Ramos (cell line): ENCODE measurements around the gene PNPLA2.

Experiments used
- in situ Hi-C: fragments of 300-500 bp; cut with MboI; formaldehyde crosslinking; loops from one replicate; pipeline ENCODE4 v1.14.3; 2022; ENCODE audit warnings: low sequenced_read_pairs; ENCODE audit not compliant: unreplicated experiment

Gene PNPLA2, protein sequence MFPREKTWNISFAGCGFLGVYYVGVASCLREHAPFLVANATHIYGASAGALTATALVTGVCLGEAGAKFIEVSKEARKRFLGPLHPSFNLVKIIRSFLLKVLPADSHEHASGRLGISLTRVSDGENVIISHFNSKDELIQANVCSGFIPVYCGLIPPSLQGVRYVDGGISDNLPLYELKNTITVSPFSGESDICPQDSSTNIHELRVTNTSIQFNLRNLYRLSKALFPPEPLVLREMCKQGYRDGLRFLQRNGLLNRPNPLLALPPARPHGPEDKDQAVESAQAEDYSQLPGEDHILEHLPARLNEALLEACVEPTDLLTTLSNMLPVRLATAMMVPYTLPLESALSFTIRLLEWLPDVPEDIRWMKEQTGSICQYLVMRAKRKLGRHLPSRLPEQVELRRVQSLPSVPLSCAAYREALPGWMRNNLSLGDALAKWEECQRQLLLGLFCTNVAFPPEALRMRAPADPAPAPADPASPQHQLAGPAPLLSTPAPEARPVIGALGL

DNA sequence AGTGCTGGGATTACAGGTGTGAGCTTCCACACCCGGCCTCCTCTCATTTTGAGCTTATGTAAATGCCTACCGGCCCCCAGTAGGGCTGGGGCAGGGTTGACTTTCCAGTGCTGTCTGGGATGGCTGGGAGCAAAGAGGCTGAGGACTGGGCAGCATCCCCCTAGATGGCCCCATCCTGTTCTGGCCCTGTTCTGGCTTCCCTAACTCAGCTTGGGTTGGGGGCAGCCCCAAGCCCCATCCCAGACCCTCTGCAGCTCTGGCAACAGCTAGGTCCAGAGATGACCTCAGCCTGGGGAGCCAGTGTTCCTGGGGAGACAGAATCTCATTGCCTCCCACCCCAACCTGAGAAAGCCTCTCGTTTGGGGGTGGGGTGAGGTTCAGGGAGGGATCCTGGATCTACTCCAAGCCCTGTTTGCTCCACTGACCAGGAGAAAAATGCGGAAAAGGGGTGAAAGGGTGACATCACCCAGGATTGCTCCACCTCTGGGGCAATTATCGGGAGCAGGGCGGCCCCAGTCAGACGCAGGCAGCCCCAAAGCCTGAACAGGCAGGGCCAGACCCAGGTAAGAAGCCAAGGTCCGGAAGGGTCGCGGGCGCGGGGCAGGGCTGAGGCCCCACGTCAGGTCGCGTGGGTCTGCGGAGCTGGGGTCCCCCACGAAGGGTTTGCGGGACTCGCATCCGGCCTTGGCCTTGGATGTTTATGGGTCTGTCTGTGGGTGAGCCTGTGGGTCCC, at the start of gene PNPLA2:
TSS of gene PNPLA2 (plus strand) at position 519 of the 733 bp plus-strand sequence. CDS start 805 bp downstream, outside the sequence.
- in situ Hi-C loops: loop anchor here (25.0 kb wide), 1 partner anchor 1569 kb away; the partner anchor contains the start of gene CD81

DNA sequence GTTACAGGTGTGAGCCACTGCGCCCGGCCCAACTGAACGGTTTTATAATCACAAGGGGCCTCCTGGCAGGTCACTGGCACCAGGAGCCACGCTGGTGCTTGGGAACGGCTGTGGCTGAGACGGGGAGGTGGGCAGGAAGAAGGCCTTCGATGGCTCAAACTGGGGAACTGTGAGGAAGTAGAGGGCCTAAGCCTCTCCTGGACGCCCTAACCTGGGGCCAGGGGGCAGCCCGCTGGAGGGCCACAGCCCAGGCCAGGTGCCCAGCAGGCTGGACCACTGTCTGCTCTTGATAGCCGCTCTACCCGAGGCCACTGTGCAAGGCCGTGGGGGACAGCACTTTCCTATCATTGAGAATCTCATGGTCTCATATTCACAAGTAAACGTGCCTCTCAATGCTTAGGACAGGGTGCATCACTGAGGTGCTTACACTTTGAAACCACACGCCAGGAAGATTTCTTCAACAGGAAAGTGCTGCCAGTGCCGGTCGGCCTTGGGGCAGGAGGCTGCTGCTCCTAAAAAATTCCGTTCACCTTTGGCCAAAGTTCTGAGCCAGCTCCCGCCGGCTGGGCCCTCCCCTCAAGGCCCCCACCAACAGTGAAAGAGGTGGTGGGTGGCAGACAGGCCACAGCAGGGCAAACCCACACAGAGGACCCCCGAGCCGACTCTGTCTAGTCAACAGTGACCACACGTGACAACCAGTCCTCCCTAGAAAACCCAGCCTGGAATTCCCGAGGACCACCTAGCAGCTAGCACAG, 48.6 kb upstream of the PNPLA2 start:
- in situ Hi-C loops: no loop called here

DNA sequence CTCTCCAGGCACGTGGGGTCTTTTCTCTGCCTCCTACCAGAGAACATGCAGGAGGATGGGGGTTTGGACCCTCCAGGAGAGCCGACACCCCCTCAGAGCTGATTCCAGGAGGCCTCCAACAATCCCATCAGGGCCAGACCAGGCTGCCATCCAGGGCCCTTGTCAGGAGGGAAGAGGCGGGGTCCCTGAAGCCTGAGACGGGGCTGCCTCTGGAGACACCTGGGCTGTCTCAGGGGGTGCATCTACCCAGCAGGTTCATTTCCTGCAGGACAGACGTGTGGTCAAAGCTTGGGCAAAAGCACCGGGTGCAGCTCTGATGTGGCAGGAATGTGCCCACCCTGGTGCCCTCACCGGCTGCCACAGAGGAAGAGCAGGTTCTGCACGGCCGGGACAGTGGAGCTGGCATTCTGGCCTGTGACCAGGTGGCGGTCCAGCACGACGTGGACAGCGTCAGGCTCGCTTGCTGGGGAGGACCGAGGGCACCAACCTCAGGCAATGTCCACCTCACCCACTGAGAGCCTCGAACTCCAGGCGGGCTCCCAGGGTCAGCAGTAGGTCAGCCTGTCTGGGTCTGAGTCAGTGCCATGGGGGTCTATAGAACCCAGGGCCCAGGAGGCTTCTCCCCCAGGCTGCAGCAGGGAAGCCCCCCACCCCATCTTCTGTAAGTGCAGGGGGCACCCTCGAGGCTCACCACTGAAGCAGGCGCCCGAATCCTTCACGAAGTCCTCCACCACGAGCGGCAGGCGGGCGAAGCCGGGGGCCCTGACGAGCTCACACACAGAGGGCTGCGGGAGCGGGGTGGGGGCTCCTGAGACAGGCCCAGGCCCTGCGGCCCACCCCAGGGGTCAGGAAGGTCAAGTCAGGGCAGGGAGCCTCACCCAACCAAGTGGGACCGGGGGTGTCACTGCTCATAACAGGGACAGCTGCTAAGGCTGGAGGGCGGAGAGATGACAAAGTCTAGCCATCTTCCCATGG, 47.8 kb upstream of the PNPLA2 start:
- in situ Hi-C loops: no loop called here

DNA sequence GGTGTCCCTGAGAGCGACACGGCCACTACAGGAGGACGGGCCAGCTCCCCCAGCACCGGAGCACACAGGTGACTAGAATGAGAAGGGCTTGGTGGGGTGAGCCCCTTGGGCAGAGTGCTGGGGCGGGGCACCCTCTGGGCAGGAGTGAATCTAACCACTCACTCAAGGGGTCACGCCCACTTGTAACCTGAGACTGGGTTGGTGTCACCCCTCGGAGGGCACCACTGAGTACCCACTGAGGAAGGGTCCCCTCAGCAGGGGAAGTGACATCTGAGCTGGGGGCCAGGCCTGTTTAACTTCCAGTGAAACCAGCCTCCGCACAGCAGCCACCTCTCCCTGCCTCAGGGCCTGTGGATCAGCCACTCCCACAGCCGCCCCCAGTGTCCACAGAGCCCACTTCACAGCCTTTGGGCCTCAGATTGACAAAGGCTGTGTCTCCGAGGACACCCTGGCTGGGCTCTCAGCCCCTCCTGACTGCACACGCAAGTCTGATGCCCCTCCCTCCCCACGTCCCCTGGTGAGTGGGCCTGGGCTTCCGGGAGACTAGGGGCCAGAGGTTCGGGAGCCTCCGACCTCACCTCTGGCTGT, 47.0 kb upstream of the PNPLA2 start:
- in situ Hi-C loops: no loop called here

DNA sequence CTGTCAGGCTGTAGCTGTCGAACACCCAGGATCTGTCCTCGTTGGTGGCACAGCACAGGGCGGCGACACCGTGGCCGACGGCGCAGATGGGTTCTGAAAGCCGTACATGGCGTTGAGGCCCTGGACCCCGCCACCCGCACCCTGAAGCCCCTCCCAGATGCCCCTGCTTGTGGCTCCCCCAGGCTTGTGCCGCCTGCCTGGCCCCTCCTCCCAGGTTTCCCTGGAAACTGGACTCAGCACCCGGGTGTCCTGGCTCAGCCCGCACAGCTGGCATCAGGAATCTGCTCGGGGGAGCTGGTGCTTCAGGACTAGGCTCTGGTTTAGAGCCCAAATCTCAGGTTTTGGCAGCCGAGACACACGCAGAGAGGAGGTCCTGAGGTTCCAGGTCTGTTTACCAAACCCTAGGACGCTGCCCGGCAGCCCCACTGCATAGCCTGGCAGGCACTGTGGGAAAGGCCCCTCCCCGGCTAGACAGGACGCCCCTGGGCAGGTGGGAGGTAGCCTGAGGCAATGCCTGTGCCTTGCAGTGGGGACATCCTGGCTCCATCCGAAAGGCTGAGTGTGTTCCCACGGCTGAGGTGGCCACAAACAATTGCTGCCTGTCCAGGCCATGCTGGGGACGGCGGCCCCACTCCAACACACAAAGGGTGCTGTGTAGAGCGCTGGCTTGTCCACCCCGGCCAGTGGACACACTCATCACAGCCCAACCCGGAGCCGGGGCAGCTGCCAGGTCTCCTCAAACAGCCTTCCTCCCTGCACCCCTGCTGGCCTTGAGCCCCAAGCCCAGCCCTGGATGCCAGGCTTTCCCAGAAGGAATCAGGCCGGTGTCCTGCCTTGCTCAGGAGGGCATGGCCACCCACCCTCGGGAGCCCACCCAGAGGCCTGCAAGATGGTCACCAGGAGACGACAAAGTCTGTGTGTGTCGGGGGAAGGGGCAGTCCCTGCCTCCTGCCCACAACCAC, 46.0 kb upstream of the PNPLA2 start:
- in situ Hi-C loops: no loop called here

DNA sequence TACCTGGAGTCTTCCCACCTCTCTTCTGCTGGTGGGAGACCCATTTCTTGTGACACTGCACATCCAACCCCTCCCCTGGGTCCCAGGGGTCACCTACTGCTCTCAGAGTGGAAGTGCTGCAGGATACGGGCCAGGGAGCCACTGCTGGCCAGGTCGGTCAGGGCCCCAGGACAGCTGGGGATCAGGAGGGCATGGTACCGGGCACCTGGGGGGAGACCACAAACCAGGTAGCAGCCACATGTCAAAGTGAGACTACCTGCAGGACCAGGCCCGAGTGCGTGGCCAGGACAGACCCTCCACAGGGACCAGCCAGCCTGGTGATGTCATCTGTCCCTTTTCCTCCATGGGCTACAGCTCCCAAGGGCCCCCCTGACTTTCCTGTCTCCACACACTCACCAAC, 45.3 kb upstream of the PNPLA2 start:
- in situ Hi-C loops: no loop called here

DNA sequence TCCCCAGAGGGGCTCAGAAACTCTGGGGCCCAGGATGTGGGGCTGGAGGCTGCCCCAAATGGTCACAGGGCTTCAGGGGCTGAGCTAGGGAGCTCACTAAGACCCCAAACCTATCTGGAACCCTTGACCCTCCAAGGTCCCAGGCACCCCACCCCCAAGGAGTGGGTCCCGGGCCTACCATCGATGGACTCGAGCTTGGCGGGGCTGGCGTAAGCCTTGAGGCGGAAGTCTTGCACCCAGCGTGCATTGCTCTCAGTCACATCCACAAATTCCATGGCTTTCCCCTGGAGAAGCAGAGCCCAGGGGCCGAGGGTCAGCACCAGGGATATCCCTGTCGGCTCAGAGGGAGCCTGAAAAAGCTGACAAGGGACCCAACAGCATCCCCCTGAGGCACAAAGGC, 44.9 kb upstream of the PNPLA2 start:
- in situ Hi-C loops: no loop called here

DNA sequence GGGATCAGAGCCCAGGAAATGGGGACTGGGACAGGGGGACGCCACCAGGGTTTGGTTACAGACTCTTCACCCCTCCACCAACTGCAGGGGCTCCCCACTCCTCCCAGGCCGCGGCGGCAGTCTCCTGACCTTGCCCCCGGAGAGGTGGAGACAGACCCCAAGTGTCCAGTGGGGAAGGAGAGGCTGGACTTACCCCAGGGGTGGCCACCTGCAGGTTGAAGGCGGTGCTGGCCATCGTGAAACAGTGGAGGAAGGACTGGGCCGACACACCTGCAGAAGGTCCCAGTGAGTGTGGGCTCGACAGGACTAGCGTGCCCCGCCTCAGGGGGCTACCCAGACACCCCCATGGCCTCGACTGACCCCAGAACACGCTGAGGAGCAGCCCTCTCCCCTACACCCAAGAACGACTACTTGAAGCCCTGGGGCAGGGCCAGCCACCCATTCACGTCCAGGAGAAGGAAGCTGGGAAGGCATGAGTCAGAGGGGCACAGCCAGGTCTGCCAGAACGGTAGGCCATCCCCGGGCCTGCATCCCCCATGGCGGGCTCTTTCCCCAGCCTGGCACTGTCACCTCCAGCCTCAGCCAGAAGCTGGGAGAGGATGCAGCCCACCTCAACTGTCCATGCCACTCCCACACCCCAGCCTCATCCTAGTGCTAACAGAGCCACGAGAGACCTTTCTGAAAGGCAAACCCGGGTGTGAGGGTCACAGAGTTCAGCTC, 43.7 kb upstream of the PNPLA2 start:
- in situ Hi-C loops: no loop called here

DNA sequence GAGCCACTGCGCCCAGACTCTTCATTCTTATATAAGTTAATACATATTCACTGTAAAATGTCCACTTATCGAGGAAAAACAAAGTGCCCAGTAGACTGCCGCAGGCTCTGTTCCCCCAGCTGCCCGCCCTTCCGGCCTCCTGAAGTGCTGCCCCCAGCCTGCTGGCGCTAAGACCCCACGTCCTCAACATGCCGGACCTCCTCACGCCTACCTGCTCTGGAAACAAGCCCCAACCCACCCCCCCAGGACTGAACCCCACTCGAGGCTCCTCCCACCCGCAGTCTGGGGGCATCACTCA, 42.5 kb upstream of the PNPLA2 start:
- in situ Hi-C loops: no loop called here

DNA sequence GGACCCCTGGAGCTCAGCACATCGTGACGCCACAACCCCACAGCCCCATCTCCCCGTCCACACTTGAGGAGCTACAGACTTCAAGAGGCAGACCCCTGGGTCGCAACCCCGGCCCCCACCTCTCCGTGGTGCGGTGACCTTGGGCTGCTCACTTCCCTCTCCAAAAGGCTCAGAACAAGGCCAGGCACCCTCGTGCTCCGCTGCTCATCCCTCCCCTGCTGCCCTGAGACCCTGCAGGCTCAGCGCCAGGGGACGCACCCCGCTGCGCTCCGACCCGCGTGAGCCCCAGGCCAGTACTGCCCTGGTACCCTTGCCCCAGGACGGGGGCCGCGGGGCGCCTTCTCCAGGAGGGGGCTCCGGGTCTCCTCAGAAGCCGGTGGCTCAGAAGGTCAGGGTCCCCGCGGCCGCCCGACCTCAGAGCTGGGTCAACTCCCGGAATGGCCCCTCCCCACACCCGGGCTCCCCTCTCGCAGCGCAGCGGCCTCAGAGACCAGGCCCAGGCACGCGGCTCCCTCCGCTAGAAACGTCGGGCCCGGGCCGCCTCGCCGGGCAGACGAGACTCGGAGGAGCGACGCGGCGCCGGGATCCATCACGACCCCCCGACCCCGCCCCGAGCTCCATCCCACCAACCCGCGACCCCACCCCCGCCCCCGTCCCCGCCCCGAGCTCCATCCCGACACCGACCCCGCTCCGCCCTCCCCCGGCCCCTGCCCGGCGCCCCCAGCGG, 42.0 kb upstream of the PNPLA2 start:
- in situ Hi-C loops: no loop called here

DNA sequence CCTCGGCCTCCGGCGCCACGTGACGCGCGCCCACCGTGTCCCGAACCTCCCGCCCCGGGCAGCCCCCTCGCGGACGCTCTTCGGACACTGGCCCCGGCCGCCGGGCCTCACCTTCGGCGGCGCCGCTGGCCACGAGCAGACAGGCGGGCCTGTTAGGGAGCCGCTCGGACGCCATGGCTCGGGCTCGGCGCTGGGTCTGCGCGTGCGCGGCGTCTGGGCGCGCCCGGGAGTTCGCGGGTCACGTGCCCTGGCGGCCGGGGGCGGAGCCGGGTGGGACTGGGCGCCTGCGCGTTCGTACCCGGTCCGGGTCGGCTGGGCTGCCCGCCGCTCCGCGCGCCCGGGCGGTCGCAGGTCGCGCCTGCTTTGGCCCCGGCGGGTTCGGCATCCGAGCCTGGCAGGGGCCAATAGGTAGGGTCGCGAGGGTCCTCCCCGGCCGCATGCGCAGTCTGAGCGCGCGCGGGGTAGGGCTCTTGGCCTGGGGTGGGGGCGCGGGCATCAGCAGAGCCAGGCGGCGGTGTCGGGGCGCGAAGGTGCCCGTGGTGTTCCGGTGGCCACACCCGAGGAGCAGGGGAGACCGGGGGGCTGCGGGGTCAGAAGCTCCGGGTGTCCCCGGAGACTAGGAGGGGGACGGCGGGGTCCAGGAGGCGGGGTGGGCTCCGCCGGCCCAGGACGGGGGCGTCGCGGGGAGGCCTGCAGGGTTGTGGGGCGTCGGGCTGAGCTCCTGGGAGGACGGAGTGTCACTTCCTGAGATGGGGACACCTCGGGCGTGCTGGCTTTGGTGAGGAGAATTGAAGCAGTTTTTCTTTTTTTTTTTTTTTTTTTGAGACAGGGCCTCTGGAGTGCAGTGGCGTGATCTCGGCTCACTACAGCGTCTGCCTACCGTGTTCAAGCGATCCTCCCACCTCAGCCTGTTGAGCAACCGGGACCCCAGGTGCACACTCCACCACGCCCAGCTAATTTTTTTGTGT, 41.1 kb upstream of the PNPLA2 start, which contains the start of gene GATD1:
TSS of gene GATD1 (minus strand) at position 200 of the 968 bp plus-strand sequence. CDS start at position 175, 25 bp downstream.
- in situ Hi-C loops: no loop called here

DNA sequence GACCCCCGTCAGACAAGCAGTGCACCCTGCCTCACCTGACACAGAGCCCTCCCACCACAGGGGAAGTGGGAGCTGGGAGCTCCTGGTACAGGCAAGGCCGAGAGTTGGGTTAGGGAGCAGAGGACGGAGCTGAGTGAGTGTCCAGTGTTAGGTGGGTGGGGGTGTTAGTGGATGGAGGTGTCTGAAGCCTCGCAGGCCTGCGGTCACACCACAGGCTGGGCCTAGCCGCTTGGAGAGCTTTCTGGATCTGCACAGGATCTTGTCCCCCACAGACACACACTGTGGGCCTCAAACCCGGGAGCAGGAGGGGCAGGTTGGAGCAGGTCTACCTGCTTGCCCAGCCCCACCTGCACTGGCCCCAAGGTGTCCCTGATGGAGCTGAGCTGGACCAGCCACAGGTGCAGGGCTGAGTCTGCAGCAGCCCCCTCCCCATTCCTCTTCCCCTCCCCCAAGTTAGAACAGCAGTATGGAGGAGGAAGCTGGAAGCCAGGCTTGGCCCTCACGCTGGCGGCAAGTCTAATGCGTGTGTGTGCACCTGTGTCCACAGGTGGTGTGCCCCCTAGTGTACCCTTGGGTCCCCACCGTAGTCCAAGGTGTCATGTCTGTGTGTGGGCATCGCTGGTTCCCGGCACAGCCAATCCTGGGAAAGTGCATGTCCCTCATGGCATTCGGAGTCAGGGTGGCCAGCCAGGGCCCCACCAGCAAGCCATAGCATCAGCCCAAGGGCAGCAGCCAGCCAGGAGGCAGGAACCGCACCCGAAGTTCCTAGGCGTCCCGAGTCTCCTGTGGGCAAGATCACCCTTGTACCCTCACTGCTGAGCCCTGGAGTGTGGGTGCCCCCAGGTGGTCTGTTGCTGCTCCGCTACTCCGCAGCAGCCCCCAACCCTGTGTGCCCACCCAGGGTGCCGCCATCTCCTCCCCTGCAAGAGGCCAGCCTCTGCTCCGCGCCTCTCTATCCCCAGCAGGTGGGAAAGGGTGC, 39.4 kb upstream of the PNPLA2 start:
- in situ Hi-C loops: no loop called here

DNA sequence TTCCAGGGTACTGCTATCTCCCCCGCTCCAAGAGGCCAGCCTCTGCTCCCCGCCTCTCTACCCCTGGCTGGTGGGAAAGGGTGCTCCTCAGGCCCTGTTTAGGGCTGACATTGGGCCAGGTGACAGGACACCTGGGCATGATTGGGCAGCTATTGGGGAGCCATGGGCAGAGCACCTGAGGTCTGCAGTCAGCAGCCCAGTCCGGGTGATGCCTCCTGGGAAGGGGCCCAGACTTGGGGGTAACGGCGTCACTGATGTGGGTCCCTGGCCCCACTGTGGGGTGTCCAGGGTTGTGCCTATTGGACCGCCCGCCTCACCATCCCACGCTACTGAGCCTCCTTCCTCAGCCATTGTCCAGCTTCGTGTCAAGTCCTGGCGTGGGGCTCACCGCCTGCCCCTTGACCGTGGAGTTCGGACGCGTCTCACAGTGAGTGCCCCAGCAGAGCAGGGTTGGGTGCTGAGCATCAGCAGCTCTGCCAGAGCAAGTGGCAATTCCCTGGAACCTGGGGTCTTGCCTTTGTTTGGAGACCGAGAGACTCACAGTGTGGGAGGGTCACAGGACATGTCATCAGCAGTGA, 38.7 kb upstream of the PNPLA2 start:
- in situ Hi-C loops: no loop called here
